GM12873 (cell line): ENCODE measurements around the gene ZDHHC3.

Experiments
- CTCF ChIP-seq: IDR thresholded peaks from 2 replicates; pipeline ENCODE4 v1.5.1; 2012; ENCODE audit warnings: low read depth, mild to moderate bottlenecking, moderate library complexity, low read length, control low read depth; ENCODE audit not compliant: insufficient read depth; ENCODE audit errors: missing control alignments

The ZDHHC3 gene

GRCh38 chr3:44914936-44915335 lies 61.0 kb downstream of the ZDHHC3 start:
- peak; percentile 41 for TF ChIP-seq CTCF

GRCh38 chr3:44913868-44914468 lies 62.0 kb downstream of the ZDHHC3 start:
- peak; percentile 93 for TF ChIP-seq CTCF

- no peak for TF ChIP-seq CTCF
Observed at GRCh38 chr3:44910693-44911092, 65.3 kb downstream of the ZDHHC3 start.

- no peak for TF ChIP-seq CTCF
Observed at GRCh38 chr3:44909063-44909462, 66.9 kb downstream of the ZDHHC3 start.

- no peak for TF ChIP-seq CTCF
Observed at GRCh38 chr3:44907612-44908011, 68.4 kb downstream of the ZDHHC3 start.

GRCh38 chr3:44906997-44907396 lies 69.0 kb downstream of the ZDHHC3 start:
- TF ChIP-seq CTCF = no peak

- TF ChIP-seq CTCF = no peak
Observed at GRCh38 chr3:44905446-44906157, 70.4 kb downstream of the ZDHHC3 start.
